C4-2B (cell line): ENCODE measurements around the gene BSND.

Experiments used
- H3K27ac ChIP-seq: fragments of 450-650 bp; 2 replicates; pipeline ENCODE4 v1.5.1; 2017
- CTCF ChIP-seq: fragments of 450-650 bp; conservative IDR thresholded peaks from 2 replicates; pipeline ENCODE4 v1.5.1; 2017; ENCODE audit warnings: mild to moderate bottlenecking
- ZFX ChIP-seq: fragments of 450-650 bp; IDR thresholded peaks from 2 replicates; pipeline ENCODE4 v1.6.1; 2017

BSND gene

DNA sequence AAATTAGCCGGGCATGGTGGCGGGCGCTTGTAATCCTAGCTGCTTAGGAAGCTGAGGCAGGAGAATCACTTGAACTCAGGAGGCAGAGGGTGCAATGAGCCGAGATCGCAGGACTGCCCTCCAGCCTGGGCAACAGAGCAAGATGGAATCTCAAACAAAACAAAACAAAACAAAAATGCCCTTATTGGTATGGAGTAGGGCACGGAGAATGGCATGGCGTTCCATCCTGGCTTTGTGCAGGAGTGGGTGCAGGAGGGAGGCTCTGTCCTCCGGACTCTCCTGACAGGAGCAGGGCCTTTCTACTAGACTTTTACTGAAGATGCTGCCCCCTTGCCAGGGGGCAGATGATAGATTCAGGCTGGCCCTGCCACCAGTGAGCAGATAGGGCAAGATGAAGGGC lies 17.3 kb upstream of the BSND start:
- H3K27ac ChIP-seq = no peak overlapping the region
- TF ChIP-seq CTCF (no peak), ZFX (no peak)

DNA sequence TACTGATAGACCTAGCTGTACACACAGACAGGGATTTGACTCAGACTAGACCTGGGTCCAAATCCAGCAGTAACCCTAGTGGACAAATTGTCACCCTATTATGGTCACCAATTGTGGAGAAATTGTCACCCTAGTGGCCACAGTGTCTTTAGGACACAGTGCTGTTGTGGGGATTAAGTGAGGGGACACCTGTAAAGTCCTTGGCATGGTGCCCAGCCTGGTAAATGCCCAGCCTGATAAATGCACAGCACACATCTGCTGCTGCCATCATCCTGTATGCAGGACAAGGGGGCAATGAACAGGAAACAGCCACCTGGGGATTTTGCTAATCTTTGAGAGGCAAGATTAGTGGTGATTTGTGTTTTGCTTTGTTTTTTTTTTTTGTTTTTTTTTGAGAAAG lies 16.0 kb upstream of the BSND start:
- no peak overlapping the region for H3K27ac ChIP-seq
- TF ChIP-seq ZFX (no peak), CTCF (no peak)

GRCh38 chr1:54984131-54984842 lies 14.4 kb upstream of the BSND start:
- H3K27ac ChIP-seq = no peak overlapping the region
- no peak for TF ChIP-seq ZFX
- TF ChIP-seq CTCF = no peak

GRCh38 chr1:54985556-54985955 lies 13.2 kb upstream of the BSND start:
- no peak overlapping the region for H3K27ac ChIP-seq
- TF ChIP-seq ZFX (no peak), CTCF (no peak)

- TF ChIP-seq ZFX = no peak
- TF ChIP-seq CTCF = no peak
- H3K27ac ChIP-seq = no peak overlapping the region
Measured at GRCh38 chr1:54986025-54986424, 12.7 kb upstream of the BSND start.

DNA sequence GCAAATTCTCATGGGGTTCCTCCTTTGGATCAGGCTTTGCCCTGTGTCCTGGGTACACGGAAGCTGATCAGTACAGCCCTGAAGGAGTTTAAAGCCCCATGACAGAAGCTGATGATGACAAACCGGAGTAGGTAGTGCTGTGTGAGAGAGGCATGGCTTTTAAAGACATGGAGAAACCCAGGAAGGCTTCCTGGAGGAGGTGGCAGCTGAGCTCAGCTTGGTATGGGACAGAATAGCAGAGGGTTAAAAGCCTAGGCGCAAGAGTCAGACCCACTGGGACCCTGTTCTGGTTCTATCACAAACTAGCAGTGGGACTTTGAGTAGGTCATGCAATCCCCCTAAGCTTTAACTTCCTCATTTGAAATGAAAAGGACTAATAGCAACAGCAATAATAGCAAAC lies 12.2 kb upstream of the BSND start:
- H3K27ac ChIP-seq = no peak overlapping the region
- no peak for TF ChIP-seq ZFX
- no peak for TF ChIP-seq CTCF

DNA sequence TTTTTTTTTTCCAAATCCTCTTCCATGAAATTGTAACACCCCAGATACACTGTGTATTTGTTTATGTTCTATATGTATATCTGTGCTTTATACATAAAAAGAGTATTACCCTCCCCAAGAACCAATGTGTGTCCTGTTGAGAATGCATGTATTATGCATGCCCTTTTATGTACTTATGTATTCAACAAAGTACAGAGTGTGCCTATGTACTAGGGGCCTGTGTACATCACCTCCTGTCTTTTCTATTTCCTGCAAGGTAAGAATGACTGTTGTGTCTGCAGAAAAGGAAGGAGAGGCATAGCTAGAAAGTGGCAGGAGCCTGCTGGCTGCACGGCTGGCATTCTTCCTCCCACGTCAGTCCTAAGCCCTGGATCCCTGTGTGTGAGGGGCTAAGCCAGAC lies 11.3 kb upstream of the BSND start:
- no peak overlapping the region for H3K27ac ChIP-seq
- no peak for TF ChIP-seq CTCF
- TF ChIP-seq ZFX = no peak
